GM21786 (cell line): Measurements from ENCODE around the gene ZBTB38.

Experiments
- ATAC-seq: cut with Tn5 transposase; IDR thresholded peaks from one replicate; pipeline ENCODE4 v1.9.1; 2021; ENCODE audit not compliant: unreplicated experiment

The ZBTB38 gene

GRCh38 chr3:141367038-141367730 is 1.1 kb upstream of the ZBTB38 start:
- no peak for ATAC-seq

- ATAC-seq = no peak
These were observed 856 bp downstream of the ZBTB38 start for GRCh38 chr3:141368925-141369794.

- ATAC-seq = peak; percentile 86
These were observed 1.8 kb downstream of the ZBTB38 start for GRCh38 chr3:141370065-141370533.

DNA sequence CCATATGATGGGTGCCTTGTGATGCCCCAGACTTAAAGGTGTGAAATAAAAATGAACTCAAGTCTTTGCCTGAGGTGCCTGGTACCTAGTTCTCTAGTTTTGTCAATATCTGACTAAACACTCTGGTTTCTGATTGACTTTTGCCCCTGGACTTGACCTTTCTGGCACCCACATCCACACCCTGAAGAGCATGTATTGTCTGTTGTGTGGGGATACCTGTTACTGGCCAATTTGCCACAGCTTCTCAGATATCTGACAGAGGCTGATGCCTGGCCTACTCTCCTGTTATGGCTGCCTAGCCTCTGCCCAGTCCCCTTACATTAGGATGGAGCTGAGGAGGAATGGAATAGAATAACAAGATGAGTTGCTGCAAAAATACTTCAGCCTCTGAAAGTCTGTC is 3.6 kb downstream of the ZBTB38 start:
- peak; percentile 35 for ATAC-seq

GRCh38 chr3:141372656-141373055 is 4.4 kb downstream of the ZBTB38 start:
- ATAC-seq = no peak

- no peak for ATAC-seq
These were observed 4.9 kb downstream of the ZBTB38 start for GRCh38 chr3:141373232-141373631.

GRCh38 chr3:141373768-141374526 is 5.6 kb downstream of the ZBTB38 start:
- no peak for ATAC-seq

GRCh38 chr3:141375381-141376301 is 7.3 kb downstream of the ZBTB38 start:
- ATAC-seq = no peak

DNA sequence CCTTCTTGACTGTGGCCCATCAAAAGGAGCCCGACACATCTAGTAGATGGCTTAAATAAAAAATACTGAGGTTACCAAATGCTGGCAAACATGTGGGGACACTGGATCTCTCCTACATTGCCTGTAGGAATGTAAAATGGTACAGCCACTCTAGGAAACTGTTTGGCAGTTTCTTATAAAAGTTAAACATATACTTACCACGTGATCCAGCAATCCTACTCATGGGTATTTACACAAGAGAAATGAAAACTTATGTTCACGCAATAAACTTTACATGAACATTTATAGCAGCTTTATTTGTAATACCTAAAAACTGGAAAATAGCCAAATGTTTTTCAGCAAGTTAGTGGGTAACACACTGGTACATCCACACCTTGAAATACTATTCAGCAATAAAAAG is 9.1 kb downstream of the ZBTB38 start:
- no peak for ATAC-seq

DNA sequence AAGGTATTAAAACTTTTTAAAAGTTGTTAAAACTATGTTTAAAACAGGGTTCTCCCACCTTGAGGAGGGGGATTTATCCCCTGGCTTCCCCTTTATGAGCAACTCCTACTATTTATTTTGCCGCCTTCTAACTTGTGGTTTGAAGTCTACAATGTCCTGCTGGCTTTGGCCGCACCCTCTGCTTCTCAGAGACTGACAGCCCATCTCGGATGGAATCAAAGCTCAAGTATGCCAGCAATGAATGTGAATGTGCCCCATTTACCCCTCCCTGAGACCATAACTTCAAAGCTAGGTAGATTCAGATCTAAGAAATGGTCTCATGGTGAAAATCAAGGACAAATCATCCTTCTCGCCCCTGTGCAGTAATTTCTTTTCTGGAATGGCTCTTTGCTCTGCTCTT is 10.3 kb downstream of the ZBTB38 start:
- ATAC-seq = no peak

GRCh38 chr3:141379250-141379966 is 11.1 kb downstream of the ZBTB38 start:
- peak; percentile 52 for ATAC-seq

- no peak for ATAC-seq
These were observed 12.0 kb downstream of the ZBTB38 start for GRCh38 chr3:141380279-141380678.

GRCh38 chr3:141380987-141381386 is 12.7 kb downstream of the ZBTB38 start:
- peak; percentile 41 for ATAC-seq

DNA sequence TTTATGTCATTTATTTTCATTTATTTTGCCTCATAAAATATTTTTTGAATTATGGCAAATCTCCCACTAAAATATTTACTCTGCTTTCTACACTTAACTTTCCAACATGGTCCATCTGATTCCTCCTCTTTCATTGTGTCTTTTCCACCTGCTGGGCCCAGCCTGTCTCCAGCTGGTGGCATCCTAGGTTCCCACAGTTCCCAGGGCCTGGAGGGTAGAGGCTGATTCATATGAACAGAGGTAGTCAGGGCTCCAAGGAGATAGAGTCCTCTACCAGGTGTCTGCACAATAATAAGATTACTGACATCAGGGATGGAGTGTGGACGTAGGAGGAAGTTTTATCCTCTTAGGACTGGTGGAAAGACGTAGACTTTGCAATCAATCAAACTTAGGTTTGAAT is 14.3 kb downstream of the ZBTB38 start:
- ATAC-seq = no peak

- ATAC-seq = no peak
These were observed 15.3 kb downstream of the ZBTB38 start for GRCh38 chr3:141383555-141384129.

- ATAC-seq = no peak
These were observed 15.9 kb downstream of the ZBTB38 start for GRCh38 chr3:141384157-141384556.

DNA sequence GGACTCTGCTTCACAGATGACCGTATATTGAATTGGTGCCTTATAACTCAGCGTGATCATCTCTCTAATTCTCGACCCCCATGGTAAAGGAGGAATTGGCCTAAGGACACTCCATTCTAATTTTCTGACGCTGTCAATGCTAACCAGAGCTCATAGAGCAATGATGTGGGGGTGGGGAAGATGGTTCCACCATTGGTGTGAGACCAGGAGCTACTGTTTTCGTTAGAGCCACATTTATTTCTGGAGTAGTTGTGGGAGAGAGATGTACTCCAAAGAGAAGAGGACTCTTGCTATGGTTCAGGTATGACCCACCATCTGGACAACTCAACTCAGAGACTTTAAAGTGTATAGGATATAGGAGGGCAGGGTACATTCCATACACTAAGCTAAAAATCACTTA is 16.3 kb downstream of the ZBTB38 start:
- no peak for ATAC-seq

GRCh38 chr3:141385406-141386125 is 17.3 kb downstream of the ZBTB38 start:
- ATAC-seq = no peak

- no peak for ATAC-seq
These were observed 17.8 kb downstream of the ZBTB38 start for GRCh38 chr3:141386126-141386488.
